Activated B cell treated with CpG ODN at 0.5 μM for 24 hours (primary cell): ENCODE results near the gene TP73. TPM values are rescaled to one million over a fixed set of nuclear protein-coding genes. Genes with fewer than 3 reads are reported as not detected.

Experiments used
- ATAC-seq: fragments of 200-7000 bp; cut with Tn5 transposase; one replicate; pipeline ENCODE4 v1.10.0; 2021; ENCODE audit warnings: low read depth, mild to moderate bottlenecking, moderate library complexity
- CTCF ChIA-PET: fragments of 350-600 bp; sonication (Branson Sonifier 250); formaldehyde crosslinking; loops from one replicate; lab custom pipeline; 2021; ENCODE audit warnings: antibody characterized with exemption; lab: Charles Lee
- POLR2A ChIA-PET: fragments of 350-600 bp; sonication (Branson Sonifier 250); formaldehyde crosslinking; loops from one replicate; lab custom pipeline; 2021; ENCODE audit warnings: antibody characterized with exemption; lab: Charles Lee
- DNase-seq: peaks from one replicate; pipeline ENCODE4 v3.0.0; 2022
- H3K27ac Mint-ChIP-seq: one replicate; pipeline ENCODE4 v1.8.0; 2020; ENCODE audit warnings: mixed read lengths
- H3K27me3 Mint-ChIP-seq: one replicate; pipeline ENCODE4 v1.8.0; 2021; ENCODE audit warnings: mixed read lengths
- H3K36me3 Mint-ChIP-seq: one replicate; pipeline ENCODE4 v1.8.0; 2021; ENCODE audit warnings: low read depth, mixed read lengths
- H3K4me1 Mint-ChIP-seq: one replicate; pipeline ENCODE4 v1.8.0; 2021; ENCODE audit warnings: mixed read lengths
- H3K4me3 Mint-ChIP-seq: one replicate; pipeline ENCODE4 v1.8.0; 2020; ENCODE audit warnings: mild to moderate bottlenecking, mixed read lengths
- H3K9me3 Mint-ChIP-seq: one replicate; pipeline ENCODE4 v1.8.0; 2020; ENCODE audit warnings: mixed read lengths
- intact Hi-C: fragments of 100-400 bp; cut with micrococcal nuclease; formaldehyde crosslinking; loops from one replicate; pipeline ENCODE4 v1.15.1; 2024
- total RNA-seq: library from RNA; stranded (reverse); gene quantifications from 2 replicates; pipeline ENCODE4 v1.2.3, GENCODE V29; 2022
- TF ChIP-seq, protein P1 (sequence below): fragments of 200-600 bp; IDR thresholded peaks from one replicate; pipeline ENCODE4 v1.8.0; 2022; ENCODE audit warnings: antibody characterized with exemption, mild to moderate bottlenecking

Gene TP73
- total RNA-seq, 1 donor from 2014 or later: 2.6 TPM

DNA sequence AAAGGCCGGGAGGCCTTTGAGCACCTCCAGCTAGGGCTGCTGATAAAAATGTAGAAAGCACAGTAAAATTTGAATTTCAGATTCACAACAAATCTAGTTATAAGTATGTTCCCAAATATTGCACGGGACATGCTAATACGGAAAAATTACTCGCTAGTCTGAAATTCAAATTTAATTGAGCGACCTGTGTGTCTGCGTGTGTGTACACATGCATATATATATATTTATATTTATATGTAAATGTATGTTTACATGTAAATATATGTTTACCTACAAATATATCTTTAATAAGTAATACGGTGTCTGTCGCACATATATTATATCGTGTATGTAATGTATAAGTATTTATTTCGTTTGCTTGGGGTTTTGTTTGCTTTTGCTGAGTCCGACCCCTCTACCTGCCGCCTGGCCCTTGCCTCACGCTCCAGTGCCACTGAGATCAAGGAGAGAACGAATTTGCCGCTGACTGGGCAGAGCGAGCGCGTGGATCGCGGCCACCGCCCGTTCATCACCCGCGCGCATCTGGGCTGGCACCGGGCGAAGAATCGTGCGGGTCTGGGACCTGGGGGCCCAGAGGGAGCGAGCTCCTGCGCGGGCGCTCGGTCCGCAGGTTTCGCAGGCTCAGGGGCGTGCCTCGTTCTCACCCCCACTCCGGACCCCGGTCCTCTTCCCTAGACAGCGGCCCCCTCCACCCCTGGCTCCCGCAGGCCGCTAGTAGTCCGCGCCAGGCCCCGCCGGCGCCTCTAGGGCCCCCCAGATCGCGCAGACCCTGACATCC lies 1.9 kb upstream of the TP73 start:
- DNase-seq (no peak), ATAC-seq (no peak)
- Mint-ChIP-seq H3K27me3 (peaks cover 18% of the 10 kb centered on the region), H3K36me3 (peaks cover 26% of the 10 kb centered on the region), H3K27ac (no peak overlapping the region), H3K4me1 (peaks cover 30% of the 10 kb centered on the region), H3K9me3 (no peaks in the 10 kb centered on the region), H3K4me3 (peak overlapping the region; percentile 82)
- ChIA-PET CTCF (interaction anchor here (1.3 kb wide), 1 partner anchor 74 kb away, joined by 3 read pairs; no protein-coding TSS in a partner anchor), POLR2A (interaction anchor here (0.7 to 2.0 kb wide), 4 partner anchors 14 to 26 kb away, joined by 3 to 9 read pairs (median 6); no protein-coding TSS in a partner anchor)
- intact Hi-C loops: loop anchor here (1.0 kb wide), 3 partner anchors 22 to 119 kb away; no protein-coding TSS in a partner anchor
- TF ChIP-seq, protein P1, sequence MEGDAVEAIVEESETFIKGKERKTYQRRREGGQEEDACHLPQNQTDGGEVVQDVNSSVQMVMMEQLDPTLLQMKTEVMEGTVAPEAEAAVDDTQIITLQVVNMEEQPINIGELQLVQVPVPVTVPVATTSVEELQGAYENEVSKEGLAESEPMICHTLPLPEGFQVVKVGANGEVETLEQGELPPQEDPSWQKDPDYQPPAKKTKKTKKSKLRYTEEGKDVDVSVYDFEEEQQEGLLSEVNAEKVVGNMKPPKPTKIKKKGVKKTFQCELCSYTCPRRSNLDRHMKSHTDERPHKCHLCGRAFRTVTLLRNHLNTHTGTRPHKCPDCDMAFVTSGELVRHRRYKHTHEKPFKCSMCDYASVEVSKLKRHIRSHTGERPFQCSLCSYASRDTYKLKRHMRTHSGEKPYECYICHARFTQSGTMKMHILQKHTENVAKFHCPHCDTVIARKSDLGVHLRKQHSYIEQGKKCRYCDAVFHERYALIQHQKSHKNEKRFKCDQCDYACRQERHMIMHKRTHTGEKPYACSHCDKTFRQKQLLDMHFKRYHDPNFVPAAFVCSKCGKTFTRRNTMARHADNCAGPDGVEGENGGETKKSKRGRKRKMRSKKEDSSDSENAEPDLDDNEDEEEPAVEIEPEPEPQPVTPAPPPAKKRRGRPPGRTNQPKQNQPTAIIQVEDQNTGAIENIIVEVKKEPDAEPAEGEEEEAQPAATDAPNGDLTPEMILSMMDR: no peak

- intact Hi-C loops: no loop called here
- ATAC-seq (no peak), DNase-seq (no peak)
- peak overlapping the region; percentile 66 for H3K4me3 Mint-ChIP-seq
- H3K4me1 Mint-ChIP-seq: peaks cover 38% of the 10 kb centered on the region
- no peaks in the 10 kb centered on the region for H3K9me3 Mint-ChIP-seq
- ChIA-PET POLR2A (interaction anchor here (0.6 to 1.2 kb wide), 3 partner anchors 15 to 1244 kb away, joined by 3 to 5 read pairs (median 3); no protein-coding TSS in a partner anchor), CTCF (interaction anchor here (0.9 kb wide), 1 partner anchor 26 kb away, joined by 4 read pairs; no protein-coding TSS in a partner anchor)
- H3K27me3 Mint-ChIP-seq: peaks cover 23% of the 10 kb centered on the region
- H3K36me3 Mint-ChIP-seq: peaks cover 17% of the 10 kb centered on the region
- TF ChIP-seq, protein P1: no peak
- peak overlapping the region; percentile 18 for H3K27ac Mint-ChIP-seq
Observed at GRCh38 chr1:3651026-3651929, 1.0 kb upstream of the TP73 start.

- H3K4me3 Mint-ChIP-seq: peak overlapping the region; percentile 46
- CTCF ChIA-PET: no interaction called here
- H3K27me3 Mint-ChIP-seq: peaks cover 30% of the 10 kb centered on the region
- ATAC-seq: no peak
- peaks cover 5% of the 10 kb centered on the region for H3K36me3 Mint-ChIP-seq
- intact Hi-C loops: no loop called here
- no peaks in the 10 kb centered on the region for H3K9me3 Mint-ChIP-seq
- TF ChIP-seq, protein P1: no peak
- POLR2A ChIA-PET: interaction anchor here (0.8 to 0.9 kb wide), 4 partner anchors 12 to 1245 kb away, joined by 3 to 4 read pairs (median 3); no protein-coding TSS in a partner anchor
- peaks cover 50% of the 10 kb centered on the region for H3K4me1 Mint-ChIP-seq
- H3K27ac Mint-ChIP-seq: no peak overlapping the region
- no peak for DNase-seq
Observed at GRCh38 chr1:3652548-3653285, 401 bp downstream of the TP73 start.

DNA sequence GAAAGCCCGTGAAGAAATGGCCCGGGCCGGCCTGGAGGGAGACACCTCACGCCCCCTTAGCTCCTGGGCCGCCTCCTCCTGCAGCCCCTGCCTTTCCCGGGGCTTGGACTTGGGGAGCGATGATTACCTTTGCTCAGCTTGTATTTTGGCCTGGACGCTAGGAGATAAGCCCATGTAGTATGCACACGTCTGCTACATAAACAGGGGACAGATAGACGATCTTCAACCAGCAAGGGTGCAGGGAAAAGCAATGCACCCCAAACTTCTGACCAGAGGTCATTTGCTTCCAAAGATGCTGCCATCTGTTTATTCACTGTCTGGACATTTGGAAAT lies 936 bp downstream of the TP73 start:
- Mint-ChIP-seq H3K4me1 (peaks cover 44% of the 10 kb centered on the region), H3K9me3 (no peaks in the 10 kb centered on the region), H3K27ac (no peak overlapping the region), H3K4me3 (peak overlapping the region; percentile 30), H3K27me3 (peaks cover 33% of the 10 kb centered on the region), H3K36me3 (no peaks in the 10 kb centered on the region)
- intact Hi-C loops: no loop called here
- DNase-seq: no peak
- ChIA-PET CTCF (no interaction called here), POLR2A (interaction anchor here (0.8 kb wide), 2 partner anchors 24 to 162 kb away, joined by 3 to 4 read pairs; no protein-coding TSS in a partner anchor)
- TF ChIP-seq, protein P1: no peak
- ATAC-seq: no peak
